Stimulated activated CD4-positive, alpha-beta T cell treated with anti-CD3 and anti-CD28 coated beads, Interleukin-2, amount 100 ng/mL, for 24 hours (primary cell): Measurements from ENCODE around the gene DLL4.
"Not testable (repeated sequence)": the region's sequence is repeated elsewhere in the genome, so short reads cannot be mapped to it uniquely, and the experiment has no call there.

Source experiments
- DNase-seq, 2 donors: peaks; one replicate each; pipeline ENCODE4 v3.0.0-alpha.2; 2020

Gene DLL4

DNA sequence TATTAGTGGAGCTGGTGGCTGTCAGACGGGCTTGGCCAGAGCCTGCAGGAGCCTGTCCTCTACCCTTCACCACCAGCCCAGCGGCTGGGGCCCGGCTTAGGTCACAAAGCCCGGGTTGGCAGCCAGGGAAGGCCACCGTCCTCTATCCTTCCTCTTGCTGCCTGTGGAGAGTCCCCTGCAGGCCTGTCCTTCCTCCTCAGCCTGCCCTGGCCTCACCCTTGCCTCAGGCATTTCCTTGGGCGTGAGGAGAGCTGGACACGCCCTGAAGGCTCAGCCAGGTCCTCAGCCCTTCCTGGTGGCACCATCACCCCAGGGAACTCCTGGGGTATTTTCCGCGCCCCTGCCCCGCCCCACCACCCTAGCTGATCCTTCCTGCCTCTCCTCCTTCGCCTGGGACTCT, 31.8 kb downstream of the DLL4 start:
- DNase-seq: no peak

DNA sequence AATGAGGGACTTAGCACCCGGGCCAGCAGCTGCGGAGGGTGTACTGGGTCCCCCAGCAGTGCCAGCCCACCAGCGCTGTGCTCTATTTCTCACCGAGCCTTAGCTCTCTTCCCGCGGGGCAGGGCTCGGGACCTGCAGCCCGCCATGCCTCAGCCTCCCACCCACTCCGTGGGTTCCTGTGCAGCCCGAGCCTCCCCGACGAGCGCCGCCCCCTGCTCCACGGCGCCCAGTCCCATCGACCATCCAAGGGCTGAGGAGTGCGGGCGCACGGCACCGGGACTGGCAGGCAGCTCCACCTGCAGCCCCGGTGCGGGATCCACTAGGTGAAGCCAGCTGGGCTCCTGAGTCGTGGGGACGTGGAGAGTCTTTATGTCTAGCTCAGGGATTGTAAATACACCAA, 32.6 kb downstream of the DLL4 start:
- DNase-seq: not testable (repeated sequence)

DNA sequence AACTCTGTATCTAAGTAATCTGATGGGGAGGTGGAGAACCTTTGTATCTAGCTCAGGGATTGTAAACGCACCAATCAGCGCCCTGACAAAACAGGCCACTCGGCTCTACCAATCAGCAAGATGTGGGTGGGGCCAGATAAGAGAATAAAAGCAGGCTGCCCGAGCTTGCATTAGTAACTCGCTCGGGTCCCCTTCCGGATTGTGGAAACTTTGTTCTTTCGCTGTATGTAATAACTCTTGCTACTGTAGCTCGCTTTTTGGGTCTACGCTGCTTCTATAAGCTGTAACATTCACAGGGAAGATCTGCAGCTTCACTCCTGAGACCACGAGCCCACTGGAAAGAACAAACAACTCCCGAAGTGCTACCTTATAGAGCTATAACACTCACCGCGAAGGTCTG, 33.2 kb downstream of the DLL4 start:
- DNase-seq: not testable (repeated sequence)

DNA sequence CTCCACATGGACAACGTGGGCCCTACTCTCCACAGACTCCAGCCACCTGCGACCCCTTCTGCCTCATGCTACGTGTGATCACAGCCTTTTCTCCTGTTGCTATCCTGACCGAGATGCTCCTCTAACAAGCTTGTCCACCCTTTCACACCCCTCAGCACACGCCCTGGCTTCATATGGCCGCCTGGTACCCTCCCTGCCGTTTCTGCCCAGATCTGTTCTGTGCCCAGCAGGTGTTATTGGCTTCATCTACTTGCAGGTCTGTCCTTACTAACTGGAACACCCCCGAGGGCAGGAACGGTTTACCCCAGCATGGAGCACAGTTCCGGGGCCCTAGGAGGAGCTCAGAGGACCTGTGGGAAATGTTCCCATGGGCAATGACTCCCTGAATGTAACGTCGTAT, 34.1 kb downstream of the DLL4 start:
- DNase-seq: no peak

DNA sequence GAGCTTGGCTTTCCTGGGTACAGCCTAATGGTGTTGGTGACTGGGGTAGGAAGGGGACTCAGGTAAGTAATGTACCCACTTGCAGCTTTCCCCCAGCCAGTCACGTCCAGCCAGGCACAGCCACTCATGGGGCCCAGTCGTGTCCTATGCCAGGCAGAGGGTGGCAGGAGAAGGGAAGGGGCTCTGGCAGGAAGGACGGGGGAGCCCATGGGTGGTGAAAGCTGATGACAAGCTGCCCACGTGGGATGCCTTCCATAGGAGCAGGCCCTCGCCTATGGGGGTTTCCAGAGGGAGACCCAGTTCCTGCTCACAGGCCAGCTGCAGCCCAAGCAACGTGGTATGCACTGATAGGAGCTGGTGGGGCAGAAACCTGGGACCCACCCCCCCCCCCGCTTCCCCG, 34.9 kb downstream of the DLL4 start:
- DNase-seq: no peak

DNA sequence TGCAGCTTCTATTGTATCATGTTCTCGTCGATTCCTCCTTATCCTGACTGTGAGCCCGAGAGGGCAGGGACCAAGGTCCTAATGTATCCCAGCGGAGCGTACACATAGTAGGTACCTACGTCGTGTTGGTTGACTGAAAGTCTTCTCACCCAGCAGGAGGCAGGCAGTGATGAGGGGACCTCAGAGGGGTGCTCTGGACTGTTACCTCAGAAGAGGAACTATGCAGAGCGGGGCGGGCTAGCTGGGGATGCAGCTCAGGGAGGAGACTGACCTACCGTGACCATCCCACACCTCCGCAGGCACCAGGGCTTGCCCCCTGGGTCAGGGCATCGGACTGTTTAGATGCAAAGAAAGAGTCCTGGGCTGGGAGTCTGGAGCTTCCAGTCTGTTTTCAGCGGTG, 35.5 kb downstream of the DLL4 start:
- DNase-seq: no peak

DNA sequence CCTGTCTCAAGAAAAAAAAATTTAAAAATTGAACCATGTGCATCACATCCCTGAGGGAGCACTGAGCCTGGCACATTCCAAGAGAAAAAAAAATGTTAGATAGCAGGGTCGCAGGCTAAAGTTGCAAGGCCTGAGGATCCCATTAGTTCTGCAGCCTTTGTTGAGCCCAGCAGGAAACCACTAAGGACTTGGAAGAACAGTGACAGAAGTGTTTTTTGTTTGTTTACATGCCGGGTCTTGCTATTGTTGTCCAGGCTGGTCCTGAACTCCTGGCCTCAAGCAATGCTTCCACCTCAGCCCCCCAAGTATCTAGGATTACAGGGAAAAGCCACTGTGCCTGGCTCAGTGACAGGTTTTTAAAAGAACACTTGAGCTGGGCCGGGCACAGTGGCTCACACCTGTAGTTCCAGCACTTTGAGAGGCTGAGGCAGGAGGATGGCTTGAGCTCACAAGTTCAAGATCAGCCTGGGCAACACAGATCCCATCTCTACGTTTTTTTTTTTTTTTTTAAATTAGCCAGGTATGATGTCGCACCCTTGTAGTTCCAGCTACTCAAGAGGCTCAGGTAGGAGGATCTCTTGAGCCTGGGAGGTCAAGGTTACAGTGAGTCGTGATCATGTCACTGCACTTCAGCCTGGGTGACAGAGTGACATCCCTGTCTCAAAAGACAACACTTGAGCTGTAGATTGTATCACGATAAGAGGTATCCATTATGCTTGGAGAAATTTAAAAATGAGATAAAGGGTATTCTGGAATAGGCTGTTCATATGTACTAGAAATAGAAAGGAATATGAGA, 39.3 kb downstream of the DLL4 start:
- DNase-seq: no peak

DNA sequence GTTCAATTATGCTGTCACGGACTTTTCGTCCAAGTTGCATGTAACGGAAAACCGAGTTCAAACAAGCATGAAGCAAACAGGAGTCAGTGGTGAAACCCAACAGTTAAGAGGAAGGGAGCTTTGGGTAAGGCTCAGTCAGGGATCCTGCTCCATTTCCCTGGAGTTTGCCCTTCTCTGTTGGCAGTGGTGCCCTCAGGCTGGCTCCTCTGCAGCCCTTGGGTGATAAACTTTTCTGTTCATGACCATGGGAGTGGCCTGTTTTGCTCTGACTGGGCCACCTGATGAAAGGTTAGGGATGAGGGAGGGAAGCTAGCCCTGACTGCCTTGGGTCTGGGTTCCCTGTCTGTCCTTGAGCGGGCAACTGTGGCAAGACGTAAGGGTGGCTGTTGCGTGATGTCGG, 40.2 kb downstream of the DLL4 start:
- DNase-seq: no peak

DNA sequence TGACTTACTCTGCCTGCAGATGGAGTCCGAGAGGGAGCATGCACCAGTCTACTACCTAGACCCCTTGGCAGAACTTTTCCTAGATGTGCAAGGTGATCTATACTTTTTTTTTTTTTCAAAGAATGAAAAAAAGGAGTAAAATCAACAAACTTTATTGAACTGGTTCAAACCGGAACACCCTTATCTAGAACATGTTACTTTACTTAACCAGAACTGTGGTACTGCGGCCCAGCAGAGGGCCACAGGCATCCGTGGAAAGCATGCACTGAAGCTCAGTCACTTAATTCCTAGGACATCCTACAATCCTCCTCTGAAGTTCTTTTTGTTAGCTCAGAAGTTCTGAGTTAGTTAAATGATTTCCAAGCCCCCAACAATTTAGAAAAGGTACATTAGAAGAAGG, 45.7 kb downstream of the DLL4 start:
- no peak for DNase-seq

DNA sequence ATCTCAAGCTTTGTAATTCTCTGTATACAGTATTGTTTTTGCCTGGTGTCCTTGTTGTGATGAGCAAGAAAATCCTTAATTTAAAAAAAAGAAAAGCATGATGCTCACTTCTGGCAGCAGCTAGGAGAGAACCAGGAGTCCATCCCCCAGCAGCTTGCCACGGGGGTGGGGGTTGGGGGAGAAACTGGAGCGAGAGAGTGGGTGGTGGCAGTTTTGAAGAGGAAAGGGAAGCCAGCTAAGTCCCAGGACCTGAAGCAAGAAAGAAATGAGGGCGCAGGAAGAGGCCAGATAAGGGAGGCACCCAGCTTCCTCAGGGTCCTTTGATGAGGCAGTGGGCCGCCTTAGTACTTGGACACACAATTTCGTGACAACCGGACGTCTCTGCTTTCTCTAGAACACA, 47.7 kb downstream of the DLL4 start:
- no peak for DNase-seq

DNA sequence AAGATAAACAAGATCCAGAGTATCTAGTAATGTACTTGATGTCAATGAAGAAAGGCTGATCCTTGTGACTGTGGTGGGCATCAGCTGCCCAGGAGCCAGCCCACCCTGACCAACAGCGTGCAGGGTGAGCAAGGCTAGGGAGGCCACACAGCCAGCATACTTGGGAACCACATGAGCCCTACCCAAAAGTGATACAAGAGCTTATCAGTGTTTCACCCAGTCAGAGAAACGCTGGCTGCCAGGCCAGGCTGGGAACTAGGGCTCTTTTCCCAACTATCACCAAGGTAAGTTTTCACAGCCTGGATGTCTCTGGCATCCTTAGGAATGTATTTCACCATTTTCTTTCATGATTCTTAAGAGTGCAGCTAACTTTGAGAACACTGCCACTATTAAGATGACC, 49.0 kb downstream of the DLL4 start:
- no peak for DNase-seq

DNA sequence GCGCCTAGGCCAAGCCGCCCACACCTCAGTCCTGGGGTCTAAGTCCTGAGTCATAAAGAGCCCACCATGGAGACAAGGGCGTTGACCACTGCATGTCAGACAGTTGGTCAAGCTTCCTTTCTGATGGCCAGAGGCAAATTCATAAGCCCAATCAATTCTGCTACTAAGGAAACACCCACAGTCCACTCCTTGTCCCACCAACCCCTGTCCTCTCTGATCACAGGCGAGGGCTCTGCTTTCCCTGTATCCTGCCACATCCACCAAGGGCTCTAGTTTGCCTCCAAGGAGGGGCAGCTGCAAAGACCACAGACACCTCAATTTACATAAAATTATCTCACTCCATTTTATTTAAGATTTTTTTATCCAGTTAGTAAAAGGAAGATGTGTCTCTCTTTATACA, 49.4 kb downstream of the DLL4 start:
- DNase-seq: no peak

DNA sequence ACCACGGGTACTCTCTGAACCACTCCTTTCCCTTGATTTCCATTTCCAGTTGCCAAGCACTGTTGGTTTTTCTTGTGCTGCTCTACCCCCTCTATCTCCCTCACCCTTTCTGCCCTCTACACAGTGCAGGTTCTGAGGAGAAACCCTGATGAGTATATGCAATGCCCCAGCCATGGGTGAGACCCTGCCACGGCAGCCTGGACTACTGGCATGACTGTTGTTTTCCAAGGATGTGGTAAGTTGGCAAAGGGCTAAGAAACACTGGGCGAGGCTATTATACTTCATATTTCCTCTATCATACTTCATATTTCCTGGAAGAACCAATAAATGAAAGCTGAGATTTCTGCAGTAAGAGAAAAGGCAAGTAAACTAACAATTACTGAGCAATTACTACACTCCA, 52.0 kb downstream of the DLL4 start:
- no peak for DNase-seq

DNA sequence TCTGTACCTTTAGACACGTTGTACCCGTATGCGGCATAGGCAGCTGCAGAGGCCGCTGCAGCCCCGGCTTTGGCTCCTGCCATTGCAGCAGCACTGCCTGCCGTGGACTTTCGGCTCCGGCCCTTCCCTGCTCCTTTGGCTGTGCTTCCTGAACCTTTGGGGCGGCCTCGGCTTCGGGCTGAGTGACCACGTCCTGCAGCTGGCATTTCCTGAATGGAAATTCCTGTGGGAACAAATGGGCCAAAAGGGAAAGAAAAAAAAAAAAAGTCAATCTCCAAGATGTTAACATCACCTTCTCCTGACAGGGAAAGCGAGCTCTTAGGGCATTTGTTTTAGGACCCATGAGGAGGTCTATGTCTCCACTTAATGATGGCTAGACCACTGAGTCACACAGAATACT, 53.7 kb downstream of the DLL4 start:
- DNase-seq: no peak

DNA sequence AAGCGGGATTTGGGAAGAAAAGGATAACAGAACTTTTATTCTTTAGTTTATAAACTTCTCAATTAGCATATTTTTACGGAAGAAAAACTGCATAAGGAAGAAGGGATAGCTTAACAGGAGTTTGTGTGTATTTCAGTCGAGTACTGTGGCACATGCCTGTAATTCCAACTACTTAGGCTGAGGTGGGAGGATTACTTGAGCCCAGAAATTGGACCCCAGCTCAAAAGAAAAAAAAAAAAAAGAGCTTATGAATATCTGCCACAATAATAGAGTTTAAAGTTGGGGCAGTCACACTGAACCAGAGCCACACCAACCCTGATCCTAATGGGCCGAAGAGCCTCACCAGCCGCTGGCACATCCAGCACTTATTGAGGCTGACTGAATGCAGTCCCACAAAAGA, 55.3 kb downstream of the DLL4 start:
- no peak for DNase-seq

DNA sequence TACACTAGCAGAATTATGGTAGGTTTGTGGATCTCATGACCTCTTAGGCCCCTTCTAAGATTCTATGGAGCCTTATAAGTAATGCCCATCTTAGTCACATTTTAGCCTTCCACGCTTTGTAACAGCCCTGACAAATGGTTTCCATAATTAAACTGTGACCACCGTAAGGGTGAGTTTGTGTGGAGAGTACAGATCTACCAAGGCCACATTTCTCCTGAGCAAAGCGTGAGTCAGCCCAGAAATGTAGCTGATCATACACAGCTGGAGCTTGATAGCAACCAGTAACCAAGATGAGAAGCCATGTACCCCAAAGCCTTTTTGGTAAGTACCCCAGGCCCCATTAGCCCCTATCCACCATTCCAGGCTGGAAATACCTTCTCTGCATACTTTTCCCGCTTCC, 55.8 kb downstream of the DLL4 start:
- no peak for DNase-seq

DNA sequence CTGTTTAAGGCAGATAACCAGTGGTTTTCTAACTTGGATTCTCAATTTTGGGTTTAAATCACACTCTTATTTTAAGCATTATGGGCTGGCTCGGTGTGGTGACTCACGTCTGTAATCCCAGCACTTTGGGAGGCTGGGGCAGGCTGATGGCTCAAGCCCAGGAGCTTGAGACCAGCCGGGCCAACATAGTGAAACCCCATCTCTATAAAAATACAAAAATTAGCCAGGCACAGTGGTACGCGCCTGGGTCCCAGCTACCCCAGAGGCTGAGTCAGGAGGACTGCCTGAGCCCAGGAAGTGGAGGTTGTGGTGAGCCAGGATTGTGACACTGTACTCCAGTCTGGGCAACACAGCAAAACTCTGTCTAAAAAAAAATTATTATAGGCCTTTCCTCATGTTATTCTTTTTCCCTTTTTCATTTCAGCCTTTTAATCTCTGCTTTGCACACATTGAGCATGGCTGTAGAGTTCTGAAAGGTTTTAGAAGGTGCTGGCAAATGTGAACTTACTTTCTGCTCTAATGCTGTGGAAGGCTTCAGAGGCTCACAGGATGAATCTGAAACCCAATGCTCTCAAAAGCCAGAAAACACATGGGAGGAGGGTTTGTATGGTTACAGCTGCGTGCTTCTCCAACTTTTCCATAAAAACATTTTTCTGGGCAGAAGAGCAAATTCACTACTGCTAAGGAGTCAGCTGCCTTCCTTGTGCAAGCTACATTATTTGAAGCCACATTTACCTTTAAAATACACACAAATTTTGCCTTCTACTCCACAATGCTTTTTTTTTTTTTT, 56.6 kb downstream of the DLL4 start:
- no peak for DNase-seq

DNA sequence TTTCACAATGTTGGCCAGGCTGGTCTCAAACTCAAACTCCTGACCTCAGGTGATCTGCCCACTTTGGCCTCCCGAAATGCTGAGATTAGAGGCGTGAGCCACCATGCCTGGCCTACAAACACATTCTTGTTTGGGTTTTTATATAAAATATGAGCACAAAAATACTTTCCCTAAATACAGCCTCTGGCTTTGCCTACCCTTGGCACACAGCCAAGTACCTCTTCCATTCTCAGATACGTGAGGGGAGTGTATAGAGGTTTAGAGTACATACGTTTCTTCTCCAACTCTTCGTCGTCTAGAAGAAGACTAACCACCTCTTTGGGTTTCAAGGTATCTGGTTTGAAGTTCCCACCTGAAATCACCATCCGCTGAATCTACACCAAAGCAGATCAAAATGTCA, 57.7 kb downstream of the DLL4 start:
- DNase-seq: no peak

DNA sequence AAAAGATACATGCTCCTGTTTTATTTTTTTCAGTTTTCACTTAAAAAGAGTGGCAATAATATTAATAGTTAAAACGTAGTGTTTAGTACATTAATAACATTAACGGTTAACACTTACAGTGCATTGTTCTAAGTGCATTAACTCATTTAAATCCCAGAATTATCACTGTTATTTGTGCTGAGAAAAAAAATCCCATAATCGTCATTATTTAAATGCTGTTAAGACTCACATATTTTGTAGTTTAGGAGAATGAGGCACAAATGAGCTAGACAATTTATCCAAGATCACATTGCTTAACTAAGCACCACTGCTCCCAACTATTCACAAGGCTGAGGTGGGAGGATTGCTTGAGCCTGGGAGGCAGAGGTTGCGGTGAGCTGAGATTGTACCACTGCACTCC, 59.0 kb downstream of the DLL4 start:
- no peak for DNase-seq
